Measurements from ENCODE around the gene ABCA13.

DNA sequence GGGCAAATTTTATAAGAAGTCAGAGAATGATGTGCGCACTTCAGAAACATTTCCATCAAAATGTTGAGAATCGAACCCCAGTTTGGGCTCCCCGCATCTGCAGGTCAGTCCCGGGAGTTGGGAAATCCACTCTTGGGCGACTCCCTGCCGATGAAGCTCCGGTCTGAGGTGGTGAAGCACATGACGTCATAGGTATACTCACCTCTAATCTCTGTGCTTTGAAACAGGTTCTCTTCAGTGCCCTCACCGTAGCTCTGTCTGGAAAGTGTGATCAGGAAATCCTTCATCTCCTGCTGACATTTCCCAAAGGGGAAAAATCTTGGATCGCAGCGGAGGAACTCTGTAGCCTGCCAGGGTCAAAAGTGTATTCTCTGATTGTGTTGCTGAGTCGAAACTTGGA lies 138.5 kb downstream of the ABCA13 start:
- TF ChIP-seq FOXK2 (IDR thresholded peaks at IDR 0.05) (no peak), FOXA1 (IDR thresholded peaks at IDR 0.05) (no peak), ARNT (IDR thresholded peaks at IDR 0.05) (no peak), L3MBTL2 (conservative IDR thresholded peaks at IDR 0.05) (no peak), SP1 (IDR thresholded peaks at IDR 0.05) (no peak), ZNF384 (IDR thresholded peaks at IDR 0.05) (no peak), HDGF (IDR thresholded peaks at IDR 0.05; ENCODE audit: borderline replicate concordance) (no peak), NFRKB (IDR thresholded peaks at IDR 0.05) (no peak), FOXM1 (IDR thresholded peaks at IDR 0.05; ENCODE audit: borderline replicate concordance) (no peak), SUZ12 (IDR thresholded peaks at IDR 0.05) (no peak), TARDBP (IDR thresholded peaks at IDR 0.05) (no peak)
- TF ChIP-seq, protein P1, sequence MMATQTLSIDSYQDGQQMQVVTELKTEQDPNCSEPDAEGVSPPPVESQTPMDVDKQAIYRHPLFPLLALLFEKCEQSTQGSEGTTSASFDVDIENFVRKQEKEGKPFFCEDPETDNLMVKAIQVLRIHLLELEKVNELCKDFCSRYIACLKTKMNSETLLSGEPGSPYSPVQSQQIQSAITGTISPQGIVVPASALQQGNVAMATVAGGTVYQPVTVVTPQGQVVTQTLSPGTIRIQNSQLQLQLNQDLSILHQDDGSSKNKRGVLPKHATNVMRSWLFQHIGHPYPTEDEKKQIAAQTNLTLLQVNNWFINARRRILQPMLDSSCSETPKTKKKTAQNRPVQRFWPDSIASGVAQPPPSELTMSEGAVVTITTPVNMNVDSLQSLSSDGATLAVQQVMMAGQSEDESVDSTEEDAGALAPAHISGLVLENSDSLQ (IDR thresholded peaks at IDR 0.05) = no peak
